Thoracic aorta (tissue), 2 donors: ENCODE results near the gene STEAP1. TPM values are rescaled to one million over a fixed set of nuclear protein-coding genes. Genes with fewer than 3 reads are reported as not detected.

ENCODE experiments used
- ATAC-seq: fragments of 150-250 bp; one replicate; pipeline ENCODE4 v1.8.0; 2017; ENCODE audit warnings: low read depth; ENCODE audit not compliant: insufficient number of reproducible peaks, low FRiP score
- DNase-seq: peaks from one replicate; pipeline ENCODE4 v3.0.0-alpha.2; 2020; ENCODE audit warnings: low spot score
- H3K27ac ChIP-seq, 2 donors: fragments of 200-600 bp; sonication (generic); 1 replicate in 1 of 2; 2 replicates in 1 of 2; pipeline ENCODE4 v1.5.1; 2016; ENCODE audit warnings: mild to moderate bottlenecking in 2 of 2, moderate library complexity in 2 of 2
- H3K27me3 ChIP-seq: fragments of 200-600 bp; sonication (generic); replicated peaks from 2 replicates; pipeline ENCODE4 v1.6.0; 2016; ENCODE audit warnings: mild to moderate bottlenecking; ENCODE audit not compliant: insufficient read depth
- H3K36me3 ChIP-seq: fragments of 200-600 bp; sonication (generic); one replicate; pipeline ENCODE4 v1.5.1; 2016
- H3K4me1 ChIP-seq, 2 donors: fragments of 200-600 bp; sonication (generic); 1 replicate in 1 of 2; 2 replicates in 1 of 2; pipeline versions ENCODE4 v1.5.1 to v1.6.0; 2016; ENCODE audit warnings: low read depth in 2 of 2, mild to moderate bottlenecking in 1 of 2; ENCODE audit not compliant: control insufficient read depth in 1 of 2
- H3K4me3 ChIP-seq: fragments of 200-600 bp; sonication (generic); 2 replicates; pipeline ENCODE4 v1.5.1; 2016; ENCODE audit warnings: mild to moderate bottlenecking
- H3K9me3 ChIP-seq: fragments of 200-600 bp; sonication (generic); 2 replicates; pipeline ENCODE4 v1.5.1; 2016
- total RNA-seq, 2 donors: library from RNA; depleted of rRNA; stranded (reverse); fragments of >200 nt; gene quantifications; one replicate each; pipeline versions ENCODE4 v1.1.0 to v1.2.3, GENCODE V29; 2016
- TF ChIP-seq, protein P1 (sequence below): fragments of 200-600 bp; sonication (generic); IDR thresholded peaks from one replicate; pipeline ENCODE4 v1.5.1; 2019; ENCODE audit warnings: antibody characterized with exemption

STEAP1 gene
- total RNA-seq, 2 donors from 2014 or later, result 15.6 to 26.5 TPM

DNA sequence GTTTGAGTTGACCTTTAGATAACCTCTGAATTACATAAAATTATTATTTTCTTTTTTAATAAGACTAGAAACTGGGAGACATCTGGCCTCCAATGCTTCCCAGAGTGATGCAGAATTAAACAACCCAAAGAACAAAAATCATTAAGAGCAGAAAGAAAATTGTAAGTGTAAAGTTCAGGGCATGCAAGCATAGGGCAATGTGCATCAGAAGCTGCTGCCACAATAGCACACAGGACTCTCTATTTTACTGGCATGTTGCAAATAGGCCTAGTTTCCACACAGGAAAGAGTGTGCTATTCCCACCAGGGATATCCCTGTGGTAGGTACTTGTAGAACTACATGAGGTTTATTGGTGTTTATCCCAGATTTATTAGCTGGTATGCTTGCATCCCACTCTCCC lies 36.7 kb downstream of the STEAP1 start:
- H3K4me1 ChIP-seq, result no peaks in the 10 kb centered on the region
- no peak overlapping the region for H3K4me3 ChIP-seq
- TF ChIP-seq, protein P1, sequence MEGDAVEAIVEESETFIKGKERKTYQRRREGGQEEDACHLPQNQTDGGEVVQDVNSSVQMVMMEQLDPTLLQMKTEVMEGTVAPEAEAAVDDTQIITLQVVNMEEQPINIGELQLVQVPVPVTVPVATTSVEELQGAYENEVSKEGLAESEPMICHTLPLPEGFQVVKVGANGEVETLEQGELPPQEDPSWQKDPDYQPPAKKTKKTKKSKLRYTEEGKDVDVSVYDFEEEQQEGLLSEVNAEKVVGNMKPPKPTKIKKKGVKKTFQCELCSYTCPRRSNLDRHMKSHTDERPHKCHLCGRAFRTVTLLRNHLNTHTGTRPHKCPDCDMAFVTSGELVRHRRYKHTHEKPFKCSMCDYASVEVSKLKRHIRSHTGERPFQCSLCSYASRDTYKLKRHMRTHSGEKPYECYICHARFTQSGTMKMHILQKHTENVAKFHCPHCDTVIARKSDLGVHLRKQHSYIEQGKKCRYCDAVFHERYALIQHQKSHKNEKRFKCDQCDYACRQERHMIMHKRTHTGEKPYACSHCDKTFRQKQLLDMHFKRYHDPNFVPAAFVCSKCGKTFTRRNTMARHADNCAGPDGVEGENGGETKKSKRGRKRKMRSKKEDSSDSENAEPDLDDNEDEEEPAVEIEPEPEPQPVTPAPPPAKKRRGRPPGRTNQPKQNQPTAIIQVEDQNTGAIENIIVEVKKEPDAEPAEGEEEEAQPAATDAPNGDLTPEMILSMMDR, result no peak
- no peak overlapping the region for H3K27ac ChIP-seq
- H3K9me3 ChIP-seq, result no peaks in the 10 kb centered on the region
- DNase-seq, result no peak
- ATAC-seq, result no peak
- no peaks in the 10 kb centered on the region for H3K36me3 ChIP-seq
- no peaks in the 10 kb centered on the region for H3K27me3 ChIP-seq

DNA sequence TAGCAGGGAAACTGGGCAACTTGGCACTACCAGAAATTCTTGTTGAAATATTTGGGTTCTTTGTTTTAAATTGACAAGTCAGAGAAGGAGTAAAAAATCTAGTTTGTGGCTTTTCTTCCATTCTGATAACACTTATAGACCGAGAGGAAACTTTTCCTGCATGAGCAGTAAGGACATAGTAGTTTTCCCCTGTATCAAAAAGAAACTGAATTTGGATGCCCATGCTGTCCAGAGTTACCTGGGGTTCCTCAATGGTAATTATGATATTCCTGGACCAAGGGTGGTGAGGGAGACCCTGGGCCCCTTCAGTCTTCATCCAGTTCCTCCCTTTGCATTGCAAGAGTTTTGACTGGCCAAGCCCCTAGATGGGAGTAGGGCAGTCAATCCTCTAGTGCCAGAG lies 37.4 kb downstream of the STEAP1 start:
- no peaks in the 10 kb centered on the region for H3K4me1 ChIP-seq
- no peak for ATAC-seq
- H3K36me3 ChIP-seq, result no peaks in the 10 kb centered on the region
- H3K27me3 ChIP-seq, result no peaks in the 10 kb centered on the region
- H3K27ac ChIP-seq, result no peak overlapping the region
- H3K9me3 ChIP-seq, result no peaks in the 10 kb centered on the region
- DNase-seq, result no peak
- H3K4me3 ChIP-seq, result no peak overlapping the region
- TF ChIP-seq, protein P1, result no peak

GRCh38 chr7:90192876-90193750 lies 38.8 kb downstream of the STEAP1 start:
- Histone ChIP-seq H3K9me3 (no peaks in the 10 kb centered on the region), H3K4me1 (no peaks in the 10 kb centered on the region), H3K27me3 (no peaks in the 10 kb centered on the region), H3K36me3 (no peaks in the 10 kb centered on the region), H3K4me3 (no peak overlapping the region), H3K27ac (no peak overlapping the region)
- ATAC-seq (no peak), DNase-seq (no peak)
- TF ChIP-seq, protein P1, result no peak

DNA sequence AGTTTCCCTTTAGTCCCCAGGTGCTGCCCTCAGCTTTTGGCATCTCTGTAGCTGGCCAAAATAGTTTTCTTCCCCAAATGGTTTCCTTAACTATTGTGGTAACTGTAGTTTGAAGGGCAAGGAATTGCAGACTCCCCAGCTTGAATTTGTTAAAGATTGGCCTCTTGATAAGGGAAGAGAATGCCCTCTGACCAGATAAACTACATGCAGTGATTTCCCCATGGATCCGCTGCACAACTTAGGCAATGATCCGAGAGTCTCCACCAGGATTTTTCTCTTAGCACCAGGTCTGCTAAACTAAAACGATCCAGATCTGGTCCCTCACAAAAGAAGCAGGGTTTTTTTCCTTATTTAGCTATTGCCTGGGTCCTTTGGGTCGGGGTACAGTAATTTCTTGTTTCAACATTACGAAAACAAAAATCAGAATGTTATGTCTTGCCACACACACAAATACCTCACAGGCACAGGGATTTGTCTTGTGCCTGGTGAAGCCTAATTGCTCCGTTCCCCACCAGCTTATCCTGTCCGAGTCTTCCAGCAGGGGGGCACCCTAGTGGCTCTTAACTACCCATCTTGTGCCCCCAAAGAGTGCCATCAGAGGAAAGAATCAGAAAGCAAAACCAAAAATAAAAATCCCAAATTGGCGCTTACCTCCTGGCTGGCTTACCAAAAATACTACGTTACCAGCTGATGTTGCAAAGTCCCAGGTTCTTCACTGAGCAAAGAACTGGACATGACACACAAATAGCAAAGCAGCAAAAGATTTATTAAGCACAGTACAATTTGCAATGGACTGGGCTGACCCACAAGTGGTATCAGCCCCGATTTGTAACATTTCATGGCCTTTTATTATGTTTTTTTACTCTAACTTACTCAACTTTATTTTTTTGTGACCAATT lies 40.9 kb downstream of the STEAP1 start:
- Histone ChIP-seq H3K4me1 (no peaks in the 10 kb centered on the region), H3K36me3 (no peaks in the 10 kb centered on the region), H3K27me3 (no peaks in the 10 kb centered on the region), H3K27ac (no peak overlapping the region), H3K4me3 (no peak overlapping the region), H3K9me3 (no peaks in the 10 kb centered on the region)
- TF ChIP-seq, protein P1, result no peak
- no peak for DNase-seq
- ATAC-seq, result no peak

DNA sequence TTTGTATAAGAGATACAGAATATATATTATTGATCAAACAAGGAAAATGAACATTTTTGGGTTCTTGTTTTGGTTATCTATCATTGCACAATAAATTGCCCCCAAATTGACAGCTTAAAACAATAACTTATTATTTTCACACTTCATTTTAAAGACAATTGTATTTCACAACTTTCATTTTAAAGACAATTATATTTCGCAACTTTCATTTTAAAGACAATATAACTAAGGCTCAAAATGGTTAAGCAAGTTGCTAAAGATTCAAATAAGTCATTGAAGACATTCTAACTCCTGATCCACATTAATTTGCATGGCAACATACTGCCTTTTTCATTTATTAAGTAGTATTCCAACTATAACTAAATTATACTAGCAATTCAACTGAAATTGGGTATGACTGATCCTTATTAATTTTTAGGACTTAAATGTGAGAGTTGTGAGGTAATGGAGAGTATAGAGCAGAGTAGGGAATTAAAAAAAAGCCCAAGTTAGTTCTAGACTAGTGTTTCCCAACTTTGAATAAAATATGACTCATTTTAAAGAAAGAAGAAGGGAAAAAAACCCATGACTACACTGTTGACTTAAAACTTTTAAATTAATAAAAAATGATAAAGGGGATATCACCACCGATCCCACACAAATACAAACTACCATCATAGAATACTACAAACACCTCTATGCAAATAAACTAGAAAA lies 47.4 kb downstream of the STEAP1 start:
- no peak overlapping the region for H3K27ac ChIP-seq
- no peak for DNase-seq
- no peaks in the 10 kb centered on the region for H3K4me1 ChIP-seq
- no peak for ATAC-seq
- H3K27me3 ChIP-seq, result no peaks in the 10 kb centered on the region
- TF ChIP-seq, protein P1, result no peak
- no peak overlapping the region for H3K4me3 ChIP-seq
- H3K9me3 ChIP-seq, result no peaks in the 10 kb centered on the region
- no peaks in the 10 kb centered on the region for H3K36me3 ChIP-seq
